HG03432 (cell line): ENCODE data around the gene LTBR.

Experiments
- ATAC-seq: cut with Tn5 transposase; IDR thresholded peaks from one replicate; pipeline ENCODE4 v1.9.1; 2021; ENCODE audit warnings: mild to moderate bottlenecking, moderate library complexity; ENCODE audit not compliant: unreplicated experiment

LTBR gene

GRCh38 chr12:6380141-6381121 lies 3.5 kb upstream of the LTBR start:
- no peak for ATAC-seq

- no peak for ATAC-seq
Observed at GRCh38 chr12:6382371-6382770, 1.6 kb upstream of the LTBR start.

GRCh38 chr12:6382982-6383381 lies 980 bp upstream of the LTBR start:
- ATAC-seq, result no peak

- ATAC-seq, result no peak
Observed at GRCh38 chr12:6384499-6385436, 806 bp downstream of the LTBR start.

GRCh38 chr12:6386038-6386437 lies 2.1 kb downstream of the LTBR start:
- no peak for ATAC-seq

- no peak for ATAC-seq
Observed at GRCh38 chr12:6386491-6386890, 2.5 kb downstream of the LTBR start.

- no peak for ATAC-seq
Observed at GRCh38 chr12:6387541-6387940, 3.6 kb downstream of the LTBR start.

- ATAC-seq, result no peak
Observed at GRCh38 chr12:6390084-6390799, 6.3 kb downstream of the LTBR start.

GRCh38 chr12:6391013-6391412 lies 7.1 kb downstream of the LTBR start:
- no peak for ATAC-seq

GRCh38 chr12:6392504-6392903 lies 8.5 kb downstream of the LTBR start:
- ATAC-seq, result no peak

- ATAC-seq, result no peak
Observed at GRCh38 chr12:6393109-6393508, 9.1 kb downstream of the LTBR start.

- ATAC-seq, result no peak
Observed at GRCh38 chr12:6394398-6394797, 10.4 kb downstream of the LTBR start.

- ATAC-seq, result no peak
Observed at GRCh38 chr12:6396031-6396430, 12.1 kb downstream of the LTBR start.

GRCh38 chr12:6399884-6400644 lies 16.1 kb downstream of the LTBR start:
- ATAC-seq, result no peak

GRCh38 chr12:6404390-6404789 lies 20.4 kb downstream of the LTBR start:
- no peak for ATAC-seq

GRCh38 chr12:6405963-6406362 lies 22.0 kb downstream of the LTBR start:
- ATAC-seq, result no peak

GRCh38 chr12:6407236-6407954 lies 23.4 kb downstream of the LTBR start:
- ATAC-seq, result no peak

- ATAC-seq, result no peak
Observed at GRCh38 chr12:6416596-6416995, 32.6 kb downstream of the LTBR start.

GRCh38 chr12:6418796-6419195 lies 34.8 kb downstream of the LTBR start:
- no peak for ATAC-seq

GRCh38 chr12:6420364-6420763 lies 36.4 kb downstream of the LTBR start:
- no peak for ATAC-seq
